GM12878 (cell line): ENCODE data around the gene SF3A1. TPM values are rescaled to one million over a fixed set of nuclear protein-coding genes. Genes with fewer than 3 reads are reported as not detected.

Experiments
- BACH1 ChIP-seq: fragments of 450-650 bp; IDR thresholded peaks from 2 replicates; pipeline ENCODE4 v1.6.1; 2017; ENCODE audit warnings: mild to moderate bottlenecking, borderline replicate concordance
- CTCF ChIP-seq, 3 experiments: IDR thresholded peaks in 2 of 3; conservative IDR thresholded peaks in 1 of 3; 2 replicates each; pipeline ENCODE4 v1.5.1; 2011; ENCODE audit warnings: low read depth in 3 of 3, low read length in 3 of 3, mild to moderate bottlenecking in 3 of 3, control low read depth in 2 of 3, moderate library complexity in 2 of 3, inconsistent platforms in 1 of 3, mixed read lengths in 1 of 3; ENCODE audit not compliant: control insufficient read depth in 2 of 3, insufficient read depth in 1 of 3; ENCODE audit errors: extremely low read depth in 1 of 3
- DPF2 ChIP-seq: fragments of 450-650 bp; IDR thresholded peaks from 2 replicates; pipeline ENCODE4 v1.6.1; 2017; ENCODE audit warnings: mild to moderate bottlenecking
- E2F4 ChIP-seq: IDR thresholded peaks from 2 replicates; pipeline ENCODE4 v1.6.1; 2012; ENCODE audit warnings: low read depth, low read length, improper control_type of control experiment
- EGR1 ChIP-seq, 2 experiments: IDR thresholded peaks; 1 replicate in 1 of 2; 2 replicates in 1 of 2; pipeline ENCODE4 v1.6.1; 2011 to 2012; ENCODE audit warnings: low read depth in 2 of 2, low read length in 2 of 2, borderline replicate concordance in 1 of 2, mild to moderate bottlenecking in 1 of 2, moderate library complexity in 1 of 2
- ESRRA ChIP-seq: IDR thresholded peaks from 2 replicates; pipeline ENCODE4 v1.6.1; 2012; ENCODE audit warnings: mild to moderate bottlenecking, low read length, improper control_type of control experiment
- FOXK2 ChIP-seq: fragments of 450-650 bp; IDR thresholded peaks from 2 replicates; pipeline ENCODE4 v1.6.1; 2017; ENCODE audit warnings: mild to moderate bottlenecking, moderate library complexity
- FOXM1 ChIP-seq: IDR thresholded peaks from 2 replicates; pipeline ENCODE4 v1.6.1; 2012; ENCODE audit warnings: low read depth, mild to moderate bottlenecking, inconsistent platforms, low read length, moderate library complexity
- GABPA ChIP-seq: IDR thresholded peaks from 2 replicates; pipeline ENCODE4 v1.6.1; 2014; ENCODE audit warnings: antibody characterized with exemption, low read depth, mild to moderate bottlenecking, inconsistent platforms
- IKZF2 ChIP-seq, 2 experiments: fragments of 450-650 bp; IDR thresholded peaks; 2 replicates each; pipeline ENCODE4 v1.6.1; 2017; ENCODE audit warnings: mild to moderate bottlenecking in 2 of 2, moderate library complexity in 2 of 2
- IRF4 ChIP-seq: IDR thresholded peaks from 2 replicates; pipeline ENCODE4 v1.6.1; 2011; ENCODE audit warnings: low read depth, low read length
- IRF5 ChIP-seq: fragments of 450-650 bp; IDR thresholded peaks from 2 replicates; pipeline ENCODE4 v1.6.1; 2017; ENCODE audit warnings: borderline replicate concordance
- JUND ChIP-seq: IDR thresholded peaks from 2 replicates; pipeline ENCODE4 v1.6.1; 2012; ENCODE audit warnings: low read depth, mild to moderate bottlenecking, low read length, improper control_type of control experiment, moderate library complexity
- MEF2A ChIP-seq: IDR thresholded peaks from 2 replicates; pipeline ENCODE4 v1.6.1; 2011; ENCODE audit warnings: low read depth, mild to moderate bottlenecking, low read length, moderate library complexity; ENCODE audit not compliant: insufficient read depth
- NR2C2 ChIP-seq: IDR thresholded peaks from 2 replicates; pipeline ENCODE4 v1.6.1; 2011; ENCODE audit warnings: borderline replicate concordance, low read depth; ENCODE audit not compliant: control insufficient read depth, insufficient read length
- NR2F1 ChIP-seq: fragments of 450-650 bp; conservative IDR thresholded peaks from 2 replicates; pipeline ENCODE4 v1.6.1; 2017; ENCODE audit warnings: mild to moderate bottlenecking
- PBX3 ChIP-seq: IDR thresholded peaks from 2 replicates; pipeline ENCODE4 v1.6.1; 2011; ENCODE audit warnings: mild to moderate bottlenecking, low read depth, low read length, moderate library complexity; ENCODE audit not compliant: insufficient replicate concordance
- POLR2A ChIP-seq: IDR thresholded peaks from 2 replicates; pipeline ENCODE4 v1.6.1; 2011; ENCODE audit warnings: low read depth, mild to moderate bottlenecking, low read length
- RUNX3 ChIP-seq: IDR thresholded peaks from 2 replicates; pipeline ENCODE4 v1.6.1; 2012; ENCODE audit warnings: low read length, inconsistent platforms
- SMAD5 ChIP-seq: IDR thresholded peaks from 2 replicates; pipeline ENCODE4 v1.6.1; 2016; ENCODE audit warnings: antibody characterized with exemption, low read depth
- USF1 ChIP-seq: IDR thresholded peaks from 2 replicates; pipeline ENCODE4 v1.6.1; 2011; ENCODE audit warnings: borderline replicate concordance, low read depth, mild to moderate bottlenecking, moderate library complexity, mixed read lengths, low read length; ENCODE audit not compliant: insufficient read depth; ENCODE audit errors: extremely low read length
- YBX1 ChIP-seq: fragments of 450-650 bp; IDR thresholded peaks from 2 replicates; pipeline ENCODE4 v1.6.1; 2016; ENCODE audit warnings: antibody characterized with exemption
- YY1 ChIP-seq: IDR thresholded peaks from 2 replicates; pipeline ENCODE4 v1.6.1; 2011; ENCODE audit warnings: low read depth, mild to moderate bottlenecking, low read length
- ZBED1 ChIP-seq: IDR thresholded peaks from 2 replicates; pipeline ENCODE4 v1.6.1; 2016; ENCODE audit warnings: borderline replicate concordance
- ZNF24 ChIP-seq: fragments of 450-650 bp; IDR thresholded peaks from 2 replicates; pipeline ENCODE4 v1.6.1; 2017; ENCODE audit warnings: antibody characterized with exemption, mild to moderate bottlenecking
- polyA plus RNA-seq, 11 experiments: library from polyadenylated mRNA; depleted of rRNA in 4 of 11; unstranded in 6 of 11; stranded (reverse) in 5 of 11; fragments of >200 nt; fragmentation: Nextera tagmentation in 4 of 11; fragmentation: Illumina TruSeq in 1 of 11; extraction: Ambion mirVana in 4 of 11; extraction: Trizol in 1 of 11; gene quantifications; 1 replicate in 1 of 11; 2 replicates in 10 of 11; pipeline versions ENCODE4 v1.2.1 to v1.2.3, GENCODE V29; 2011 to 2016; ENCODE audit warnings: inconsistent platforms in 2 of 11, missing spikeins in 2 of 11, low read depth in 1 of 11
- total RNA-seq, 4 experiments: library from RNA; depleted of rRNA in 3 of 4; stranded (reverse); fragments of >200 nt in 3 of 4; fragmentation: Illumina TruSeq in 1 of 4; extraction: Trizol in 1 of 4; gene quantifications; 2 replicates each; pipeline versions ENCODE4 v1.2.1 to v1.2.3, GENCODE V29; 2013 to 2021

Gene SF3A1
- total and polyA plus RNA-seq, 10 of the 15 experiments (the other 5 are each of a cell fraction or from before 2014, with no cell fraction given) = 10.4 to 239 (median 46.0) TPM

- TF ChIP-seq USF1 (no peak), FOXM1 (peak; percentile 62; the same call in 1 of the 2 replicates), IRF5 (no peak), NR2F1 (peak; percentile 92), IKZF2 (IDR thresholded peaks at IDR 0.05) (no peak; a peak in 2 of 4 replicates), E2F4 (no peak), RUNX3 (peak; percentile 79), ZNF24 (no peak), IRF4 (0 out of 2 replicates have a peak, but pooled peaks have one; percentile 44), GABPA (no peak), YY1 (no peak), FOXK2 (no peak), NR2C2 (no peak), MEF2A (no peak), CTCF (IDR thresholded peaks at IDR 0.05 in 2 of 3, conservative IDR thresholded peaks at IDR 0.05 in 1 of 3; ENCODE audit: control insufficient read depth in 2 of 3, extremely low read depth in 1 of 3, insufficient read depth in 1 of 3, low read depth in 3 of 3, low read length in 3 of 3) (no peak), SMAD5 (no peak), JUND (0 out of 2 replicates have a peak, but pooled peaks have one; percentile 15), BACH1 (peak; percentile 57; the same call in 1 of the 2 replicates), PBX3 (no peak), ZBED1 (peak; percentile 43; the same call in 1 of the 2 replicates), YBX1 (no peak), DPF2 (peak; percentile 64; the same call in 1 of the 2 replicates), POLR2A (no peak), ESRRA (no peak), EGR1 (IDR thresholded peaks at IDR 0.05; ENCODE audit: borderline replicate concordance in 1 of 2, low read depth in 2 of 2, low read length in 2 of 2) (no peak)
These were observed 48.0 kb downstream of the SF3A1 start (continued) for GRCh38 chr22:30308518-30309230.
